ENCODE data around the gene PAPSS1.

DNA sequence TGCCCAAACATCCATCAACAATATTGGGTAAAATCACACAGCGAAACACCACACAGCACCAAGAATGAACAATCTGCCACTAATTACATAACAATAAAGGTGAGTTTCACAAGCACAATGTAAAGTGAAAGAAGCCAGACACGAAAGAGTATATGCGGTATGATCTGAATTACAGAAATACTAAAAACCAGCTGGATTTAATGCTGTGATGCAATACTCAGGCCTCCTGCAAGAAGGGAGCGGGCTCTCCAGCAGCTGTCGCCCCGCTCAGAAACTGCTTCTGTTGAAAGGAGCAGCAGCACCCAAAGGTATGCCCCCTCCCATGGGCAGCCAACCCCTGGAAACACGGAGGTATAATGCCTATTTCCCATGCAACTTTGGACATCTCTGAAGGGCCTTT, 77.0 kb downstream of the PAPSS1 start:
- TF ChIP-seq, protein P1, sequence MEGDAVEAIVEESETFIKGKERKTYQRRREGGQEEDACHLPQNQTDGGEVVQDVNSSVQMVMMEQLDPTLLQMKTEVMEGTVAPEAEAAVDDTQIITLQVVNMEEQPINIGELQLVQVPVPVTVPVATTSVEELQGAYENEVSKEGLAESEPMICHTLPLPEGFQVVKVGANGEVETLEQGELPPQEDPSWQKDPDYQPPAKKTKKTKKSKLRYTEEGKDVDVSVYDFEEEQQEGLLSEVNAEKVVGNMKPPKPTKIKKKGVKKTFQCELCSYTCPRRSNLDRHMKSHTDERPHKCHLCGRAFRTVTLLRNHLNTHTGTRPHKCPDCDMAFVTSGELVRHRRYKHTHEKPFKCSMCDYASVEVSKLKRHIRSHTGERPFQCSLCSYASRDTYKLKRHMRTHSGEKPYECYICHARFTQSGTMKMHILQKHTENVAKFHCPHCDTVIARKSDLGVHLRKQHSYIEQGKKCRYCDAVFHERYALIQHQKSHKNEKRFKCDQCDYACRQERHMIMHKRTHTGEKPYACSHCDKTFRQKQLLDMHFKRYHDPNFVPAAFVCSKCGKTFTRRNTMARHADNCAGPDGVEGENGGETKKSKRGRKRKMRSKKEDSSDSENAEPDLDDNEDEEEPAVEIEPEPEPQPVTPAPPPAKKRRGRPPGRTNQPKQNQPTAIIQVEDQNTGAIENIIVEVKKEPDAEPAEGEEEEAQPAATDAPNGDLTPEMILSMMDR (IDR thresholded peaks at IDR 0.05 in 8 of 11, conservative IDR thresholded peaks at IDR 0.05 in 3 of 11), result no peak
- TF ChIP-seq POLR2A (IDR thresholded peaks at IDR 0.05) (no peak), POLR2AphosphoS5 (IDR thresholded peaks at IDR 0.05) (no peak)
